22Rv1 (cell line): ENCODE measurements around the gene TP53I11.

ENCODE experiments used
- H3K27ac ChIP-seq: fragments of 450-650 bp; 2 replicates; pipeline ENCODE4 v1.5.1; 2017
- CTCF ChIP-seq: fragments of 450-650 bp; IDR thresholded peaks from 2 replicates; pipeline ENCODE4 v1.5.1; 2017; ENCODE audit warnings: mild to moderate bottlenecking
- ZFX ChIP-seq: fragments of 450-650 bp; IDR thresholded peaks from 2 replicates; pipeline ENCODE4 v1.6.1; 2017; ENCODE audit warnings: antibody characterized with exemption, borderline replicate concordance

The TP53I11 gene

GRCh38 chr11:44916801-44917385 is 33.8 kb downstream of the TP53I11 start:
- H3K27ac ChIP-seq, result no peak overlapping the region

GRCh38 chr11:44916331-44916730 is 34.4 kb downstream of the TP53I11 start:
- H3K27ac ChIP-seq, result no peak overlapping the region
- no peak for TF ChIP-seq CTCF
- no peak for TF ChIP-seq ZFX

More at GRCh38 chr11:44916801-44917385, 33.8 kb downstream of the TP53I11 start:
- TF ChIP-seq CTCF, result no peak
- no peak for TF ChIP-seq ZFX

- TF ChIP-seq CTCF, result no peak
- no peak for TF ChIP-seq ZFX
- no peak overlapping the region for H3K27ac ChIP-seq
These were observed 35.1 kb downstream of the TP53I11 start for GRCh38 chr11:44915621-44916020.

- no peak overlapping the region for H3K27ac ChIP-seq
These were observed 35.7 kb downstream of the TP53I11 start for GRCh38 chr11:44915004-44915403.

GRCh38 chr11:44914105-44914504 is 36.6 kb downstream of the TP53I11 start:
- H3K27ac ChIP-seq, result no peak overlapping the region
- TF ChIP-seq ZFX, result no peak
- no peak for TF ChIP-seq CTCF

More at GRCh38 chr11:44915004-44915403, 35.7 kb downstream of the TP53I11 start:
- TF ChIP-seq CTCF (no peak), ZFX (no peak)

GRCh38 chr11:44913502-44913901 is 37.2 kb downstream of the TP53I11 start:
- no peak overlapping the region for H3K27ac ChIP-seq
- TF ChIP-seq CTCF (no peak), ZFX (no peak)

- TF ChIP-seq ZFX, result no peak
- no peak for TF ChIP-seq CTCF
- H3K27ac ChIP-seq, result no peak overlapping the region
These were observed 38.3 kb downstream of the TP53I11 start for GRCh38 chr11:44912270-44912987.
